HFFc6 (cell line): ENCODE results near the gene FBXL5. TPM values are rescaled to one million over a fixed set of nuclear protein-coding genes. Genes with fewer than 3 reads are reported as not detected.

ENCODE experiments used
- DNase-seq: peaks from one replicate; pipeline ENCODE4 v3.0.0-alpha.2; 2018
- H3K27ac Mint-ChIP-seq: 2 replicates; pipeline ENCODE4 v1.8.0; 2020; ENCODE audit warnings: mild to moderate bottlenecking, mixed read lengths
- H3K27me3 Mint-ChIP-seq: 2 replicates; pipeline ENCODE4 v1.8.0; 2021; ENCODE audit warnings: mild to moderate bottlenecking, moderate library complexity, mixed read lengths; ENCODE audit not compliant: insufficient read depth
- H3K36me3 Mint-ChIP-seq: 2 replicates; pipeline ENCODE4 v1.8.0; 2021; ENCODE audit warnings: low read depth, mixed read lengths
- H3K4me1 Mint-ChIP-seq: 2 replicates; pipeline ENCODE4 v1.8.0; 2020; ENCODE audit warnings: low read depth, mixed read lengths
- H3K4me3 Mint-ChIP-seq: 2 replicates; pipeline ENCODE4 v1.8.0; 2020; ENCODE audit warnings: mild to moderate bottlenecking, moderate library complexity, mixed read lengths
- H3K9me3 Mint-ChIP-seq: 2 replicates; pipeline ENCODE4 v1.8.0; 2020; ENCODE audit warnings: mild to moderate bottlenecking, mixed read lengths
- total RNA-seq, 6 experiments: library from RNA; stranded (reverse); fragmentation: NEBNext Ultra II Directional; extraction: Animal tissue kit (Norgen Biotek cat#: 25700); gene quantifications; 2 replicates in 1 of 6; 3 replicates in 5 of 6; pipeline ENCODE4 v1.2.3, GENCODE V29; 2021
- TF ChIP-seq, protein P1 (sequence below): fragments of 200-600 bp; sonication (generic); IDR thresholded peaks from 2 replicates; pipeline ENCODE4 v1.5.0; 2021; ENCODE audit warnings: antibody characterized with exemption, mild to moderate bottlenecking

FBXL5 gene
- total RNA-seq, 6 experiments from 2014 or later = 35.8 to 40.5 (median 37.2) TPM

DNA sequence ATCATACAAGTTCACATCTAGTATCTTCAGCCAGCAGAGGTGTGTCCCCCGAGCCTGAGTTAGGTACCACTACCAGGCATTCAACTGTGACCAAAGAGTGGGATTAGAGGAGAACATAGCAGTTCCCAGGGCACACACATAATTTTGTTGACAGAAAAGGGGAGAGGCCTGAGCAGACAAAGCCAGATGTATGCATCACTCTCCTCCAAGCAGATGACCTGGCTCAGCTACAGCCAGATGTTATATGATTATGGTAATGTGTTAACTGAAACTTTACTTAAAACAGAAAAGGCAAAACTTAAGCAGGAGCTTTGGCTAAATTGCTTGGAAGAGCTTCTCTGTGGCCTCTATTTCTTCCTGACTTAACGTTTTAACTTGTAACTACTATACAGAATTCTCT is 96.6 kb downstream of the FBXL5 start:
- Mint-ChIP-seq H3K9me3 (no peaks in the 10 kb centered on the region), H3K27ac (no peak overlapping the region), H3K4me1 (peaks cover 27% of the 10 kb centered on the region), H3K4me3 (no peak overlapping the region), H3K27me3 (no peaks in the 10 kb centered on the region), H3K36me3 (peaks cover 26% of the 10 kb centered on the region)
- DNase-seq = no peak
- TF ChIP-seq, protein P1, sequence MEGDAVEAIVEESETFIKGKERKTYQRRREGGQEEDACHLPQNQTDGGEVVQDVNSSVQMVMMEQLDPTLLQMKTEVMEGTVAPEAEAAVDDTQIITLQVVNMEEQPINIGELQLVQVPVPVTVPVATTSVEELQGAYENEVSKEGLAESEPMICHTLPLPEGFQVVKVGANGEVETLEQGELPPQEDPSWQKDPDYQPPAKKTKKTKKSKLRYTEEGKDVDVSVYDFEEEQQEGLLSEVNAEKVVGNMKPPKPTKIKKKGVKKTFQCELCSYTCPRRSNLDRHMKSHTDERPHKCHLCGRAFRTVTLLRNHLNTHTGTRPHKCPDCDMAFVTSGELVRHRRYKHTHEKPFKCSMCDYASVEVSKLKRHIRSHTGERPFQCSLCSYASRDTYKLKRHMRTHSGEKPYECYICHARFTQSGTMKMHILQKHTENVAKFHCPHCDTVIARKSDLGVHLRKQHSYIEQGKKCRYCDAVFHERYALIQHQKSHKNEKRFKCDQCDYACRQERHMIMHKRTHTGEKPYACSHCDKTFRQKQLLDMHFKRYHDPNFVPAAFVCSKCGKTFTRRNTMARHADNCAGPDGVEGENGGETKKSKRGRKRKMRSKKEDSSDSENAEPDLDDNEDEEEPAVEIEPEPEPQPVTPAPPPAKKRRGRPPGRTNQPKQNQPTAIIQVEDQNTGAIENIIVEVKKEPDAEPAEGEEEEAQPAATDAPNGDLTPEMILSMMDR = no peak

DNA sequence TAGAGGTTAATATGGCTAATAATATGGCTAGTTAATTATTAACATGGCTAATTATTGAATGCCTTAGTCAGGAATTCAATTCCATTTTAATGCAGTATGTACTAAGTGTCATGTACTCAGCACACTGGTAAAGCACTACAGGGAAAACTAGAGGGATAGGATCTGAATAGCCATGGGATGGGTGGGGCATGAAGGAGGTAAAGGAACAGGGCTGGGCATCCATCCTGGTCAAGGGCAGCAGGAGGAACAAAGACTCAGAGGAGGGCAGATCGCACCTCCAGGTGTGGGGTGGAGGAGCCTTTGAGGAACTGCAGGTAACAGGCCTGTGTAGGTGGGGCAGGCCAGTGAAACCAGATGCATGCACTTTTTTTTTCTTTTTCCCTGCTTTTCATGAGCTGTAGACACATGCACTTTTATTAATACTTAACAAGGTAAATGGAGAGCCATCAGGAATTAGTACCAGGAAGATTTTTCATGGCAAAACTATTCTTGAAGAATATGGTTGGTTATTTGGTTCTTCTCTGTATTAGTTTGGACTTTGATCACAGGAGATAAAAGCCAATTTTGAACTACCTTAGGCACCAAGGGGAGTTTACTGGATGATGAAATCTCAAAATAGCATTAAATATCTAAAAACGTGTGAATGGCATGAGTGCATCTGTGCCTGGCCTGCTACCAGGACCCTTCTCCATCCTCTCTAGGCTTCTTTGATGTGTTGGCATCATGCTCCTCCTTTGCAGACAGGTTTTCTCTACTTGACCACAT is 97.2 kb downstream of the FBXL5 start:
- H3K4me3 Mint-ChIP-seq = no peak overlapping the region
- no peak overlapping the region for H3K27ac Mint-ChIP-seq
- no peaks in the 10 kb centered on the region for H3K27me3 Mint-ChIP-seq
- DNase-seq = no peak
- H3K9me3 Mint-ChIP-seq = no peaks in the 10 kb centered on the region
- H3K36me3 Mint-ChIP-seq = peaks cover 20% of the 10 kb centered on the region
- TF ChIP-seq, protein P1 = no peak
- peaks cover 27% of the 10 kb centered on the region for H3K4me1 Mint-ChIP-seq

GRCh38 chr4:15556511-15557092 is 98.6 kb downstream of the FBXL5 start:
- no peak for DNase-seq
- H3K36me3 Mint-ChIP-seq = peaks cover 14% of the 10 kb centered on the region
- no peak overlapping the region for H3K4me3 Mint-ChIP-seq
- no peaks in the 10 kb centered on the region for H3K9me3 Mint-ChIP-seq
- peaks cover 15% of the 10 kb centered on the region for H3K4me1 Mint-ChIP-seq
- no peak overlapping the region for H3K27ac Mint-ChIP-seq
- TF ChIP-seq, protein P1 = no peak
- H3K27me3 Mint-ChIP-seq = no peaks in the 10 kb centered on the region

Other genes with a start within 250 kb of the FBXL5 start
- gene C1QTNF7, start 227.3 kb downstream of the FBXL5 start, total RNA-seq = under 1 TPM in 1 of 6 experiments, not detected in 5; 0.15 TPM
- gene CC2D2A, start 185.5 kb downstream of the FBXL5 start, total RNA-seq = 10 to 100 TPM; 19.1 to 26.5 (median 21.8) TPM
- 10 to 100 TPM; 26.0 to 36.2 (median 34.3) TPM for gene FAM200B, start 26.5 kb upstream of the FBXL5 start, total RNA-seq
- gene BST1, start 47.7 kb upstream of the FBXL5 start, total RNA-seq = 1 to 10 TPM; 2.4 to 4.2 (median 2.8) TPM
- under 1 TPM in 3 of 6 experiments, not detected in 3; 0.07 to 0.15 (median 0.07) TPM for gene CD38, start 123.0 kb upstream of the FBXL5 start, total RNA-seq